GM12878 (cell line): ENCODE data around the gene SNCG. TPM values are rescaled to one million over a fixed set of nuclear protein-coding genes. Genes with fewer than 3 reads are reported as not detected.

ENCODE experiments used
- ATAC-seq: fragments of 200-7000 bp; cut with Tn5 transposase; 3 replicates; pipeline ENCODE4 v1.9.1; 2020; ENCODE audit warnings: mild to moderate bottlenecking, moderate library complexity
- BruUV-seq: library from RNA; stranded (reverse); fragments of 400-500 nt; replicated peaks from 2 replicates; lab custom pipeline; 2021; lab: Mats Ljungman, UMichigan
- CTCF ChIA-PET: fragments of 300-600 bp; sonication (Branson Sonifier 250); formaldehyde crosslinking; extraction: SDS; loops from one replicate; lab custom pipeline; 2021; ENCODE audit warnings: inconsistent platforms; lab: Yijun Ruan, JAX
- POLR2A ChIA-PET: fragments of 350-600 bp; formaldehyde crosslinking; extraction: SDS; loops from one replicate; lab custom pipeline; 2021; ENCODE audit warnings: inconsistent platforms; lab: Charles Lee
- RAD21 ChIA-PET: fragments of 300-600 bp; sonication (Branson Sonifier 250); formaldehyde crosslinking; loops from one replicate; lab custom pipeline; 2023; ENCODE audit warnings: antibody characterized with exemption; ENCODE audit not compliant: unreplicated experiment; lab: Charles Lee
- SMC1A ChIA-PET: fragments of 300-600 bp; sonication (Branson Sonifier 250); formaldehyde crosslinking; loops from one replicate; lab custom pipeline; 2023; ENCODE audit not compliant: unreplicated experiment, uncharacterized antibody; lab: Charles Lee
- DNase-seq: peaks from one replicate; pipeline ENCODE4 v3.0.0-alpha.2; 2011; ENCODE audit warnings: low read depth, low spot score
- FAIRE-seq: peaks from 3 replicates; lab custom pipeline; 2011; peaks lifted over from hg19 to GRCh38; lab: Jason Lieb, UNC
- H2AFZ ChIP-seq: 2 replicates; pipeline ENCODE4 v1.6.0; 2011; ENCODE audit warnings: low read depth, low read length, control low read depth; ENCODE audit not compliant: control insufficient read depth
- H3K27ac ChIP-seq: 2 replicates; pipeline ENCODE4 v1.5.1; 2011; ENCODE audit warnings: control low read depth; ENCODE audit not compliant: control insufficient read depth, insufficient read depth
- H3K27me3 ChIP-seq, 2 experiments: replicated peaks in 1 of 2; 2 replicates each; pipeline versions ENCODE4 v1.6.0 to v1.6.1; 2011; ENCODE audit warnings: low read length in 1 of 2; ENCODE audit not compliant: control insufficient read depth in 2 of 2, insufficient read depth in 2 of 2
- H3K36me3 ChIP-seq, 2 experiments: 2 replicates each; pipeline ENCODE4 v1.5.1; 2011; ENCODE audit warnings: low read length in 1 of 2; ENCODE audit not compliant: control insufficient read depth in 2 of 2, insufficient read depth in 2 of 2
- H3K4me1 ChIP-seq: 2 replicates; pipeline ENCODE4 v1.6.1; 2011; ENCODE audit warnings: mild to moderate bottlenecking, low read length, moderate library complexity, mixed read lengths; ENCODE audit not compliant: control insufficient read depth, insufficient read depth
- H3K4me2 ChIP-seq: 2 replicates; pipeline ENCODE4 v1.6.0; 2011; ENCODE audit warnings: control low read depth; ENCODE audit not compliant: control insufficient read depth, insufficient read depth
- H3K4me3 ChIP-seq: fragments of 200-600 bp; sonication (generic); 2 replicates; pipeline ENCODE4 v1.5.1; 2016
- H3K79me2 ChIP-seq: 2 replicates; pipeline ENCODE4 v1.6.0; 2011; ENCODE audit warnings: low read length; ENCODE audit not compliant: control insufficient read depth, insufficient read depth
- H3K9ac ChIP-seq: 2 replicates; pipeline ENCODE4 v1.8.0; 2011; ENCODE audit warnings: low read length, control low read depth, mixed read lengths; ENCODE audit not compliant: control insufficient read depth, insufficient read depth
- H3K9me3 ChIP-seq: replicated peaks from 3 replicates; pipeline ENCODE4 v1.5.1; 2011; ENCODE audit warnings: mild to moderate bottlenecking, low read length; ENCODE audit not compliant: control insufficient read depth, insufficient read depth
- H4K20me1 ChIP-seq: 2 replicates; pipeline ENCODE4 v1.6.0; 2011; ENCODE audit not compliant: control insufficient read depth, insufficient read depth
- CREB1 ChIP-seq: IDR thresholded peaks from 2 replicates; pipeline ENCODE4 v1.6.1; 2012; ENCODE audit warnings: low read depth, mild to moderate bottlenecking, inconsistent platforms
- NR2C1 ChIP-seq: fragments of 450-650 bp; IDR thresholded peaks from 2 replicates; pipeline ENCODE4 v1.6.1; 2017; ENCODE audit warnings: antibody characterized with exemption, mild to moderate bottlenecking, moderate library complexity
- TCF3 ChIP-seq: IDR thresholded peaks from 2 replicates; pipeline ENCODE4 v1.6.1; 2012; ENCODE audit warnings: low read depth, mild to moderate bottlenecking, low read length, borderline replicate concordance; ENCODE audit not compliant: insufficient read depth
- WGBS: methylation state at CpG from one replicate; pipeline ENCODE4 v1.1.6; 2016; ENCODE audit warnings: low lambda C conversion rate; ENCODE audit not compliant: insufficient replicate concordance, insufficient coverage; ENCODE audit errors: missing lambda C conversion rate; 5-methylcytosine and 5-hydroxymethylcytosine counted together
- in situ Hi-C: fragments of 300-500 bp; cut with MboI; formaldehyde crosslinking; loops from 9 replicates; pipeline ENCODE4 v1.14.3; 2018; ENCODE audit warnings: mixed read lengths
- intact Hi-C: fragments of 100-400 bp; cut with micrococcal nuclease; formaldehyde crosslinking; loops from one replicate; pipeline ENCODE4 v1.14.2; 2022; ENCODE audit not compliant: unreplicated experiment
- polyA plus RNA-seq, 11 experiments: library from polyadenylated mRNA; depleted of rRNA in 4 of 11; unstranded in 6 of 11; stranded (reverse) in 5 of 11; fragments of >200 nt; fragmentation: Nextera tagmentation in 4 of 11; fragmentation: Illumina TruSeq in 1 of 11; extraction: Ambion mirVana in 4 of 11; extraction: Trizol in 1 of 11; gene quantifications; 1 replicate in 1 of 11; 2 replicates in 10 of 11; pipeline versions ENCODE4 v1.2.1 to v1.2.3, GENCODE V29; 2011 to 2016; ENCODE audit warnings: inconsistent platforms in 2 of 11, missing spikeins in 2 of 11, low read depth in 1 of 11
- total RNA-seq, 4 experiments: library from RNA; depleted of rRNA in 3 of 4; stranded (reverse); fragments of >200 nt in 3 of 4; fragmentation: Illumina TruSeq in 1 of 4; extraction: Trizol in 1 of 4; gene quantifications; 2 replicates each; pipeline versions ENCODE4 v1.2.1 to v1.2.3, GENCODE V29; 2013 to 2021

The SNCG gene
- total and polyA plus RNA-seq, 10 of the 15 experiments (the other 5 are each of a cell fraction or from before 2014, with no cell fraction given): 0.22 to 1.3 (median 0.42) TPM; not detected in 6

GRCh38 chr10:86956195-86956847 is 2.1 kb upstream of the SNCG start:
- no peak overlapping the region for H2AFZ ChIP-seq
- H3K79me2 ChIP-seq: no peaks in the 10 kb centered on the region
- no peak overlapping the region for H3K4me3 ChIP-seq
- TF ChIP-seq NR2C1: no peak
- TF ChIP-seq, all 136 proteins: peak for 0
- H3K4me2 ChIP-seq: no peak overlapping the region
- H3K9ac ChIP-seq: no peak overlapping the region
- WGBS: 50% methylated on average over 7 of the region's 7 CpGs
- POLR2A ChIA-PET: interaction anchor here (1.4 to 1.5 kb wide), 2 partner anchors 10 to 13 kb away, joined by 3 to 4 read pairs; no protein-coding TSS in a partner anchor
- no peaks in the 10 kb centered on the region; the same call in 2 of the 3 replicates for H3K9me3 ChIP-seq
- in situ Hi-C loops: no loop called here
- intact Hi-C loops: no loop called here
- CTCF ChIA-PET: interaction anchor here (1.7 kb wide), 1 partner anchor 10 kb away, joined by 9 read pairs; no protein-coding TSS in a partner anchor
- SMC1A ChIA-PET: interaction anchor here (1.1 to 1.2 kb wide), 2 partner anchors 9 to 18 kb away, joined by 3 read pairs; no protein-coding TSS in a partner anchor
- no peaks in the 10 kb centered on the region for H4K20me1 ChIP-seq
- no TSS peak for BruUV-seq
- no peaks in the 10 kb centered on the region for H3K27me3 ChIP-seq
- ATAC-seq: no peak
- no peak for DNase-seq
- FAIRE-seq: no peak
- RAD21 ChIA-PET: no interaction called here
- peaks cover 8% of the 10 kb centered on the region for H3K4me1 ChIP-seq
- no peaks in the 10 kb centered on the region for H3K36me3 ChIP-seq
- no peak overlapping the region for H3K27ac ChIP-seq

GRCh38 chr10:86956848-86957448 is 1.5 kb upstream of the SNCG start:
- no peak for FAIRE-seq
- intact Hi-C loops (no loop called here), in situ Hi-C loops (no loop called here)
- H3K9ac ChIP-seq: no peak overlapping the region
- peaks cover 8% of the 10 kb centered on the region for H3K4me1 ChIP-seq
- ChIA-PET CTCF (interaction anchor here (1.7 kb wide), 1 partner anchor 9 kb away, joined by 9 read pairs; no protein-coding TSS in a partner anchor), POLR2A (interaction anchor here (1.4 to 1.5 kb wide), 2 partner anchors 11 to 13 kb away, joined by 3 to 4 read pairs; no protein-coding TSS in a partner anchor), RAD21 (no interaction called here), SMC1A (interaction anchor here (1.1 to 1.2 kb wide), 2 partner anchors 9 to 18 kb away, joined by 3 read pairs; no protein-coding TSS in a partner anchor)
- H3K79me2 ChIP-seq: no peaks in the 10 kb centered on the region
- no peak overlapping the region for H2AFZ ChIP-seq
- no peaks in the 10 kb centered on the region for H3K27me3 ChIP-seq
- no peak for ATAC-seq
- no peak overlapping the region for H3K27ac ChIP-seq
- no peak for DNase-seq
- H3K36me3 ChIP-seq: no peaks in the 10 kb centered on the region
- no peaks in the 10 kb centered on the region for H4K20me1 ChIP-seq
- TF ChIP-seq TCF3: no peak
- TF ChIP-seq CREB1: no peak
- no peak overlapping the region for H3K4me3 ChIP-seq
- H3K4me2 ChIP-seq: no peak overlapping the region
- H3K9me3 ChIP-seq: no peaks in the 10 kb centered on the region; the same call in 2 of the 3 replicates
- BruUV-seq: no TSS peak
- WGBS: 28% methylated on average over 7 of the region's 7 CpGs
